HepG2 (cell line): ENCODE data around the gene MTHFD1L. TPM values are rescaled to one million over a fixed set of nuclear protein-coding genes. Genes with fewer than 3 reads are reported as not detected.

Experiments
- ATAC-seq: fragments of 200-7000 bp; cut with Tn5 transposase; 3 replicates; pipeline ENCODE4 v1.9.1; 2020; ENCODE audit warnings: mild to moderate bottlenecking, moderate library complexity
- BruUV-seq: library from RNA; stranded (reverse); fragments of 400-500 nt; replicated peaks from 2 replicates; lab custom pipeline; 2021; lab: Mats Ljungman, UMichigan
- CTCF ChIA-PET: fragments of 300-600 bp; formaldehyde crosslinking; extraction: SDS; loops from one replicate; lab custom pipeline; 2021; ENCODE audit warnings: low total read pairs, inconsistent platforms, low intra/inter-chr PET ratio; lab: Yijun Ruan, JAX
- POLR2A ChIA-PET: fragments of 350-600 bp; sonication (Branson Sonifier 250); formaldehyde crosslinking; loops from one replicate; lab custom pipeline; 2020; ENCODE audit warnings: antibody characterized with exemption, inconsistent platforms; lab: Yijun Ruan, JAX
- DNase-seq: peaks from one replicate; pipeline ENCODE4 v3.0.0-alpha.2; 2015; ENCODE audit warnings: low spot score
- FAIRE-seq: peaks from 3 replicates; lab custom pipeline; 2011; peaks lifted over from hg19 to GRCh38; lab: Jason Lieb, UNC
- H2AFZ ChIP-seq: one replicate; pipeline ENCODE4 v1.6.1; 2011; ENCODE audit warnings: low read length, inconsistent platforms
- H3K27ac ChIP-seq: fragments of 300-600 bp; 3 replicates; pipeline ENCODE4 v1.8.0; 2011; ENCODE audit warnings: mixed run types, mild to moderate bottlenecking, mixed read lengths, low read length, inconsistent platforms; ENCODE audit not compliant: insufficient read depth; ENCODE audit errors: extremely low read length
- H3K27me3 ChIP-seq, 2 experiments: fragments of 200-600 bp in 1 of 2; 2 replicates in 1 of 2; 3 replicates in 1 of 2; pipeline versions ENCODE4 v1.6.0 to v1.8.0; 2011; ENCODE audit warnings: low read length in 2 of 2, mild to moderate bottlenecking in 2 of 2, moderate library complexity in 2 of 2, inconsistent platforms in 1 of 2; ENCODE audit not compliant: insufficient read depth in 2 of 2, control insufficient read depth in 1 of 2
- H3K36me3 ChIP-seq, 2 experiments: fragments of 200-600 bp in 1 of 2; replicated peaks in 1 of 2; 2 replicates in 1 of 2; 3 replicates in 1 of 2; pipeline versions ENCODE4 v1.5.1 to v1.8.0; 2011; ENCODE audit warnings: low read length in 2 of 2, inconsistent platforms in 1 of 2; ENCODE audit not compliant: insufficient read depth in 2 of 2, control insufficient read depth in 1 of 2
- H3K4me1 ChIP-seq: 2 replicates; pipeline ENCODE4 v1.5.1; 2012; ENCODE audit warnings: low read length, inconsistent platforms; ENCODE audit not compliant: insufficient read depth
- H3K4me2 ChIP-seq: 2 replicates; pipeline ENCODE4 v1.6.0; 2011; ENCODE audit warnings: low read depth, low read length, inconsistent platforms
- H3K4me3 ChIP-seq, 3 experiments: fragments of 200-600 bp in 1 of 3; sonication (generic), shearing (Covaris generic) in 1 of 3; replicated peaks in 1 of 3; 2 replicates each; pipeline ENCODE4 v1.5.1; 2011 to 2016; ENCODE audit warnings: low read length in 3 of 3, inconsistent platforms in 2 of 3, low read depth in 2 of 3, mild to moderate bottlenecking in 2 of 3, control low read depth in 1 of 3, mixed read lengths in 1 of 3; ENCODE audit not compliant: insufficient read depth in 1 of 3
- H3K79me2 ChIP-seq: one replicate; pipeline ENCODE4 v1.6.1; 2011; ENCODE audit warnings: low read length, inconsistent platforms; ENCODE audit not compliant: insufficient read depth
- H3K9ac ChIP-seq: 2 replicates; pipeline ENCODE4 v1.6.0; 2011; ENCODE audit warnings: mild to moderate bottlenecking, low read depth, low read length, inconsistent platforms; ENCODE audit not compliant: insufficient read depth
- H3K9me3 ChIP-seq: 2 replicates; pipeline ENCODE4 v1.5.1; 2012; ENCODE audit warnings: mild to moderate bottlenecking, low read length
- H4K20me1 ChIP-seq: 2 replicates; pipeline ENCODE4 v1.6.0; 2011; ENCODE audit warnings: inconsistent platforms, mild to moderate bottlenecking, low read length, moderate library complexity; ENCODE audit not compliant: insufficient read depth
- KLF11 ChIP-seq: IDR thresholded peaks from 2 replicates; pipeline ENCODE4 v1.6.1; 2016; ENCODE audit warnings: missing compliant biosample characterization
- MEIS1 ChIP-seq: sonication (generic); formaldehyde crosslinking; IDR thresholded peaks from 2 replicates; pipeline ENCODE4 v1.9.0; 2021; ENCODE audit warnings: mild to moderate bottlenecking, missing genetic modification reagents, moderate library complexity, borderline replicate concordance
- SIX1 ChIP-seq: sonication (generic); formaldehyde crosslinking; IDR thresholded peaks from 2 replicates; pipeline ENCODE4 v1.4.0; 2020; ENCODE audit warnings: missing genetic modification reagents, borderline replicate concordance
- ZFP36L2 ChIP-seq: sonication (generic); formaldehyde crosslinking; IDR thresholded peaks from 2 replicates; pipeline ENCODE4 v1.4.0; 2020; ENCODE audit warnings: missing genetic modification reagents
- ZMYM2 ChIP-seq: sonication (generic); formaldehyde crosslinking; IDR thresholded peaks from 2 replicates; pipeline ENCODE4 v1.8.0; 2022; ENCODE audit warnings: mild to moderate bottlenecking, missing genetic modification reagents
- ZNF143 ChIP-seq: sonication (generic); formaldehyde crosslinking; IDR thresholded peaks from 2 replicates; pipeline ENCODE4 v1.4.0; 2020; ENCODE audit warnings: missing genetic modification reagents
- ZNF235 ChIP-seq: sonication (generic); formaldehyde crosslinking; IDR thresholded peaks from 2 replicates; pipeline ENCODE4 v1.8.1; 2023; ENCODE audit warnings: mild to moderate bottlenecking, missing genetic modification reagents, borderline replicate concordance
- ZNF460 ChIP-seq: sonication (generic); formaldehyde crosslinking; IDR thresholded peaks from 2 replicates; pipeline ENCODE4 v1.5.1; 2020; ENCODE audit warnings: missing genetic modification reagents, mild to moderate bottlenecking, borderline replicate concordance
- WGBS: methylation state at CpG from one replicate; pipeline ENCODE4 v1.1.6; 2017; ENCODE audit warnings: low lambda C conversion rate; 5-methylcytosine and 5-hydroxymethylcytosine counted together
- in situ Hi-C: cut with HindIII; loops from 2 replicates; pipeline ENCODE4 v1.10.0; 2017; ENCODE audit warnings: low pct_unique_long_range_greater_than_20kb; ENCODE audit not compliant: extremely low pct_ligation_motif_present
- intact Hi-C: fragments of 100-400 bp; cut with micrococcal nuclease; formaldehyde crosslinking; loops from one replicate; pipeline ENCODE4 v1.10.0; 2022; ENCODE audit not compliant: unreplicated experiment
- polyA plus RNA-seq, 8 experiments: library from polyadenylated mRNA; depleted of rRNA in 3 of 8; stranded (reverse) in 7 of 8; unstranded in 1 of 8; fragments of >200 nt; fragmentation: Illumina TruSeq in 4 of 8; extraction: Trizol in 4 of 8; gene quantifications; 2 replicates each; pipeline versions ENCODE4 v1.2.1 to v1.2.3, GENCODE V29; 2011 to 2016; ENCODE audit warnings: low read depth in 4 of 8, missing spikeins in 1 of 8, mixed read lengths in 1 of 8; ENCODE audit not compliant: insufficient read depth in 1 of 8
- total RNA-seq, 5 experiments: library from RNA; depleted of rRNA; stranded (reverse); fragments of >200 nt; fragmentation: Illumina TruSeq; extraction: Trizol; gene quantifications; 2 replicates each; pipeline ENCODE4 v1.2.3, GENCODE V29; 2016; ENCODE audit warnings: low read depth in 1 of 5
- TF ChIP-seq, protein P1 (sequence below): sonication (generic); formaldehyde crosslinking; IDR thresholded peaks from 2 replicates; pipeline ENCODE4 v1.5.1; 2020; ENCODE audit warnings: missing genetic modification reagents, mild to moderate bottlenecking, borderline replicate concordance
- TF ChIP-seq, protein P2 (sequence below): sonication (generic); formaldehyde crosslinking; IDR thresholded peaks from 2 replicates; pipeline ENCODE4 v1.4.0; 2020; ENCODE audit warnings: missing genetic modification reagents, borderline replicate concordance
- TF ChIP-seq, protein P3 (sequence below), 2 experiments: sonication (generic) in 1 of 2; formaldehyde crosslinking in 1 of 2; IDR thresholded peaks; 2 replicates each; pipeline versions ENCODE4 v1.5.1 to v1.6.1; 2011 to 2020; ENCODE audit warnings: borderline replicate concordance in 1 of 2, low read depth in 1 of 2, low read length in 1 of 2, mild to moderate bottlenecking in 1 of 2, missing genetic modification reagents in 1 of 2, moderate library complexity in 1 of 2
- TF ChIP-seq, protein P4 (sequence below): sonication (generic); formaldehyde crosslinking; IDR thresholded peaks from 2 replicates; pipeline ENCODE4 v1.4.0; 2020; ENCODE audit warnings: low read depth, mild to moderate bottlenecking, missing genetic modification reagents
- TF ChIP-seq, protein P5 (sequence below): IDR thresholded peaks from 2 replicates; pipeline ENCODE4 v1.6.1; 2016; ENCODE audit warnings: missing biosample characterization, missing genetic modification reagents, low read depth

Gene MTHFD1L
- total and polyA plus RNA-seq, 2 of the 13 experiments (the other 11 are each of a cell fraction or from before 2014, with no cell fraction given), result 24.0 to 39.6 TPM

DNA sequence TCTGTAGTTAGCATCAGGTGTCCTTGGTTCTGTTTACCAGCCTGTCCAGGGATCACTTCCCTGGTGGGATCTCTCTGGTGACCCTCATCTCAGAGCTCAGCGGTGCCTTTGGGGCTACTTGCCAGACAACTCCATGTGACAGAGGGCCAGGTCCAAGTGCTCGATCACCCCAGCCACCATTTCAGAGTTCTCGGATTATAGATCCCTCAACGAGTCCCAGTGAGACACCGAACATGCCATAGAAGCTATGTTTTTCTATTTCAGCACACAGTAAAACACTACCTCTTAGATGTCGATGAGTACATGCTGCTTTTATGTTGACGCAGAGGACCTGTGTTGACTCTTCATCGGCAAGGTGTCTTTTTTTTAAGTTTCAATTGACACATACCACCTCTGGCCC is 204.1 kb downstream of the MTHFD1L start:
- no TSS peak for BruUV-seq
- no peak for ATAC-seq
- H3K27ac ChIP-seq, result peak overlapping the region; percentile 83
- POLR2A ChIA-PET, result interaction anchor here (0.8 to 3.5 kb wide), 12 partner anchors 8 to 57 kb away, joined by 3 to 15 read pairs (median 4); no protein-coding TSS in a partner anchor
- intact Hi-C loops, result loop anchor here (2.0 to 10.0 kb wide), 4 partner anchors 33 to 255 kb away; no protein-coding TSS in a partner anchor
- FAIRE-seq, result no peak
- H3K4me2 ChIP-seq, result no peak overlapping the region
- H3K27me3 ChIP-seq, result no peaks in the 10 kb centered on the region
- DNase-seq, result peak; percentile 58
- peak overlapping the region; percentile 69; the same call in 1 of the 2 replicates for H3K9ac ChIP-seq
- H3K9me3 ChIP-seq, result no peaks in the 10 kb centered on the region
- H3K36me3 ChIP-seq, result no peaks in the 10 kb centered on the region; a peak in 1 of 5 replicates
- 64% methylated on average over 8 of the region's 8 CpGs for whole genome bisulfite sequencing
- peaks cover 58% of the 10 kb centered on the region for H3K4me1 ChIP-seq
- H4K20me1 ChIP-seq, result no peaks in the 10 kb centered on the region
- in situ Hi-C loops, result no loop called here
- H2AFZ ChIP-seq, result no peak overlapping the region
- H3K4me3 ChIP-seq, result no peak overlapping the region
- H3K79me2 ChIP-seq, result no peaks in the 10 kb centered on the region
- CTCF ChIA-PET, result interaction anchor here (1.4 kb wide), 1 partner anchor 50 kb away, joined by 3 read pairs; no protein-coding TSS in a partner anchor
- no peak for TF ChIP-seq ZNF143 (CRISPR knock-in tag)
- TF ChIP-seq ZNF460 (CRISPR knock-in tag), result no peak
- TF ChIP-seq, protein P1, sequence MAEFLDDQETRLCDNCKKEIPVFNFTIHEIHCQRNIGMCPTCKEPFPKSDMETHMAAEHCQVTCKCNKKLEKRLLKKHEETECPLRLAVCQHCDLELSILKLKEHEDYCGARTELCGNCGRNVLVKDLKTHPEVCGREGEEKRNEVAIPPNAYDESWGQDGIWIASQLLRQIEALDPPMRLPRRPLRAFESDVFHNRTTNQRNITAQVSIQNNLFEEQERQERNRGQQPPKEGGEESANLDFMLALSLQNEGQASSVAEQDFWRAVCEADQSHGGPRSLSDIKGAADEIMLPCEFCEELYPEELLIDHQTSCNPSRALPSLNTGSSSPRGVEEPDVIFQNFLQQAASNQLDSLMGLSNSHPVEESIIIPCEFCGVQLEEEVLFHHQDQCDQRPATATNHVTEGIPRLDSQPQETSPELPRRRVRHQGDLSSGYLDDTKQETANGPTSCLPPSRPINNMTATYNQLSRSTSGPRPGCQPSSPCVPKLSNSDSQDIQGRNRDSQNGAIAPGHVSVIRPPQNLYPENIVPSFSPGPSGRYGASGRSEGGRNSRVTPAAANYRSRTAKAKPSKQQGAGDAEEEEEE, result no peak
- TF ChIP-seq, protein P2, sequence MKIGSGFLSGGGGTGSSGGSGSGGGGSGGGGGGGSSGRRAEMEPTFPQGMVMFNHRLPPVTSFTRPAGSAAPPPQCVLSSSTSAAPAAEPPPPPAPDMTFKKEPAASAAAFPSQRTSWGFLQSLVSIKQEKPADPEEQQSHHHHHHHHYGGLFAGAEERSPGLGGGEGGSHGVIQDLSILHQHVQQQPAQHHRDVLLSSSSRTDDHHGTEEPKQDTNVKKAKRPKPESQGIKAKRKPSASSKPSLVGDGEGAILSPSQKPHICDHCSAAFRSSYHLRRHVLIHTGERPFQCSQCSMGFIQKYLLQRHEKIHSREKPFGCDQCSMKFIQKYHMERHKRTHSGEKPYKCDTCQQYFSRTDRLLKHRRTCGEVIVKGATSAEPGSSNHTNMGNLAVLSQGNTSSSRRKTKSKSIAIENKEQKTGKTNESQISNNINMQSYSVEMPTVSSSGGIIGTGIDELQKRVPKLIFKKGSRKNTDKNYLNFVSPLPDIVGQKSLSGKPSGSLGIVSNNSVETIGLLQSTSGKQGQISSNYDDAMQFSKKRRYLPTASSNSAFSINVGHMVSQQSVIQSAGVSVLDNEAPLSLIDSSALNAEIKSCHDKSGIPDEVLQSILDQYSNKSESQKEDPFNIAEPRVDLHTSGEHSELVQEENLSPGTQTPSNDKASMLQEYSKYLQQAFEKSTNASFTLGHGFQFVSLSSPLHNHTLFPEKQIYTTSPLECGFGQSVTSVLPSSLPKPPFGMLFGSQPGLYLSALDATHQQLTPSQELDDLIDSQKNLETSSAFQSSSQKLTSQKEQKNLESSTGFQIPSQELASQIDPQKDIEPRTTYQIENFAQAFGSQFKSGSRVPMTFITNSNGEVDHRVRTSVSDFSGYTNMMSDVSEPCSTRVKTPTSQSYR (CRISPR knock-in tag), result no peak
- no peak for TF ChIP-seq ZMYM2 (CRISPR knock-in tag)
- no peak for TF ChIP-seq ZFP36L2 (CRISPR knock-in tag)
- TF ChIP-seq SIX1, result no peak; the same call in 1 of the 2 replicates
- TF ChIP-seq KLF11 (CRISPR knock-in tag), result no peak
- TF ChIP-seq MEIS1, result no peak
- TF ChIP-seq, protein P3, sequence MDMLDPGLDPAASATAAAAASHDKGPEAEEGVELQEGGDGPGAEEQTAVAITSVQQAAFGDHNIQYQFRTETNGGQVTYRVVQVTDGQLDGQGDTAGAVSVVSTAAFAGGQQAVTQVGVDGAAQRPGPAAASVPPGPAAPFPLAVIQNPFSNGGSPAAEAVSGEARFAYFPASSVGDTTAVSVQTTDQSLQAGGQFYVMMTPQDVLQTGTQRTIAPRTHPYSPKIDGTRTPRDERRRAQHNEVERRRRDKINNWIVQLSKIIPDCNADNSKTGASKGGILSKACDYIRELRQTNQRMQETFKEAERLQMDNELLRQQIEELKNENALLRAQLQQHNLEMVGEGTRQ (IDR thresholded peaks at IDR 0.05; ENCODE audit: low read depth, low read length), result no peak
- TF ChIP-seq, protein P3 (CRISPR knock-in tag; IDR thresholded peaks at IDR 0.05; ENCODE audit: borderline replicate concordance), result no peak
- TF ChIP-seq, protein P4, sequence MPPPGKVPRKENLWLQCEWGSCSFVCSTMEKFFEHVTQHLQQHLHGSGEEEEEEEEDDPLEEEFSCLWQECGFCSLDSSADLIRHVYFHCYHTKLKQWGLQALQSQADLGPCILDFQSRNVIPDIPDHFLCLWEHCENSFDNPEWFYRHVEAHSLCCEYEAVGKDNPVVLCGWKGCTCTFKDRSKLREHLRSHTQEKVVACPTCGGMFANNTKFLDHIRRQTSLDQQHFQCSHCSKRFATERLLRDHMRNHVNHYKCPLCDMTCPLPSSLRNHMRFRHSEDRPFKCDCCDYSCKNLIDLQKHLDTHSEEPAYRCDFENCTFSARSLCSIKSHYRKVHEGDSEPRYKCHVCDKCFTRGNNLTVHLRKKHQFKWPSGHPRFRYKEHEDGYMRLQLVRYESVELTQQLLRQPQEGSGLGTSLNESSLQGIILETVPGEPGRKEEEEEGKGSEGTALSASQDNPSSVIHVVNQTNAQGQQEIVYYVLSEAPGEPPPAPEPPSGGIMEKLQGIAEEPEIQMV (CRISPR knock-in tag), result no peak
- TF ChIP-seq, protein P5, sequence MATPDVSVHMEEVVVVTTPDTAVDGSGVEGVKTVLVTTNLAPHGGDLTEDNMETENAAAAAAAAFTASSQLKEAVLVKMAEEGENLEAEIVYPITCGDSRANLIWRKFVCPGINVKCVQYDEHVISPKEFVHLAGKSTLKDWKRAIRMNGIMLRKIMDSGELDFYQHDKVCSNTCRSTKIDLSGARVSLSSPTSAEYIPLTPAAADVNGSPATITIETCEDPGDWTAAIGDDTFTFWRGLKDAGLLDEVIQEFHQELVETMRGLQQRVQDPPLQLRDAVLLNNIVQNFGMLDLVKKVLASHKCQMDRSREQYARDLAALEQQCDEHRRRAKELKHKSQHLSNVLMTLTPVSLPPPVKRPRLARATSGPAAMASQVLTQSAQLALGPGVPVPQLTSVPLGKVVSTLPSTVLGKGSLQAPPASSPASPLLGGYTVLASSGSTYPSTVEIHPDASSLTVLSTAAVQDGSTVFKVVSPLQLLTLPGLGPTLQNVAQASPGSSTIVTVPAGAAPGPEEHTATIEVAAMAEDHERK (CRISPR knock-in tag), result no peak
- no peak for TF ChIP-seq ZNF235 (CRISPR knock-in tag)
